EL (cell line): ENCODE measurements around the gene TNNI2.

Experiments used
- DNase-seq: peaks from one replicate; pipeline ENCODE4 v3.0.0-alpha.2; 2016

TNNI2 gene

GRCh38 chr11:1889941-1890855, 51.4 kb downstream of the TNNI2 start:
- no peak for DNase-seq
